Neural cell (in vitro differentiated cells): ENCODE data around the gene ERG28. TPM values are rescaled to one million over a fixed set of nuclear protein-coding genes. Genes with fewer than 3 reads are reported as not detected.

Experiments used
- H2AFZ ChIP-seq: fragments of 200-600, 300-800 bp; sonication (generic), shearing (Covaris generic); 2 replicates; pipeline ENCODE4 v1.6.0; 2014; ENCODE audit warnings: low read depth, mild to moderate bottlenecking, antibody characterized with exemption, low read length, moderate library complexity
- H3F3A ChIP-seq: fragments of 200-600 bp; shearing (Covaris generic); 2 replicates; pipeline ENCODE4 v1.6.1; 2016; ENCODE audit warnings: mild to moderate bottlenecking, moderate library complexity, mixed read lengths, antibody characterized with exemption, low read length; ENCODE audit not compliant: insufficient read depth, poor library complexity, severe bottlenecking
- H3K27ac ChIP-seq: fragments of 200-600, 300-800 bp; sonication (generic), shearing (Covaris generic); 2 replicates; pipeline ENCODE4 v1.5.1; 2014; ENCODE audit warnings: mild to moderate bottlenecking, low read length, moderate library complexity
- H3K27me3 ChIP-seq: fragments of 300-800, 200-600 bp; sonication (generic), shearing (Covaris generic); 2 replicates; pipeline ENCODE4 v1.6.0; 2014; ENCODE audit warnings: mild to moderate bottlenecking, low read depth, low read length, moderate library complexity; ENCODE audit not compliant: insufficient read depth
- H3K36me3 ChIP-seq: fragments of 300-800, 200-600 bp; sonication (generic), shearing (Covaris generic); 2 replicates; pipeline ENCODE4 v1.5.1; 2014; ENCODE audit warnings: mild to moderate bottlenecking, antibody characterized with exemption, low read length, moderate library complexity; ENCODE audit not compliant: insufficient read depth
- H3K4me2 ChIP-seq: fragments of 300-800, 200-600 bp; sonication (generic), shearing (Covaris generic); 2 replicates; pipeline ENCODE4 v1.6.0; 2014; ENCODE audit warnings: mild to moderate bottlenecking, low read length
- H3K4me3 ChIP-seq: fragments of 300-800, 200-600 bp; sonication (generic), shearing (Covaris generic); 2 replicates; pipeline ENCODE4 v1.5.1; 2014; ENCODE audit warnings: mild to moderate bottlenecking, low read length, moderate library complexity
- H3K79me2 ChIP-seq: fragments of 200-600 bp; shearing (Covaris generic); replicated peaks from 2 replicates; pipeline ENCODE4 v1.6.0; 2014; ENCODE audit warnings: mild to moderate bottlenecking, low read length, moderate library complexity; ENCODE audit not compliant: insufficient read depth
- H3K9ac ChIP-seq: fragments of 300-800, 200-600 bp; sonication (generic), shearing (Covaris generic); 2 replicates; pipeline ENCODE4 v1.6.1; 2016; ENCODE audit warnings: mild to moderate bottlenecking, low read length, mixed read lengths
- H3K9me2 ChIP-seq: fragments of 200-600 bp; shearing (Covaris generic); 2 replicates; pipeline ENCODE4 v1.6.1; 2016; ENCODE audit warnings: mild to moderate bottlenecking, low read length, mixed read lengths; ENCODE audit not compliant: insufficient read depth
- H3K9me3 ChIP-seq: fragments of 200-600, 300-800 bp; sonication (generic), shearing (Covaris generic); 2 replicates; pipeline ENCODE4 v1.6.1; 2016; ENCODE audit warnings: mild to moderate bottlenecking, mixed run types, low read length, moderate library complexity, mixed read lengths
- H4K20me1 ChIP-seq: fragments of 200-600 bp; shearing (Covaris generic); 2 replicates; pipeline ENCODE4 v1.6.1; 2016; ENCODE audit warnings: mild to moderate bottlenecking, mixed run types; ENCODE audit not compliant: insufficient read depth
- CTCF ChIP-seq: fragments of 450-650 bp; IDR thresholded peaks from 2 replicates; pipeline ENCODE4 v1.5.1; 2014; ENCODE audit warnings: antibody characterized with exemption, mild to moderate bottlenecking, moderate library complexity; ENCODE audit not compliant: poor library complexity, severe bottlenecking
- EP300 ChIP-seq: fragments of 450-650 bp; conservative IDR thresholded peaks from 2 replicates; pipeline ENCODE4 v1.6.1; 2014; ENCODE audit warnings: antibody characterized with exemption, mild to moderate bottlenecking, moderate library complexity; ENCODE audit not compliant: poor library complexity, severe bottlenecking
- EZH2 ChIP-seq: fragments of 200-600, 300-800 bp; shearing (Covaris generic), sonication (generic); IDR thresholded peaks from 2 replicates; pipeline ENCODE4 v1.6.1; 2014; ENCODE audit warnings: antibody characterized with exemption, low read length, borderline replicate concordance, mild to moderate bottlenecking; ENCODE audit not compliant: insufficient read depth, poor library complexity, severe bottlenecking
- MXI1 ChIP-seq: fragments of 450-650 bp; conservative IDR thresholded peaks from 2 replicates; pipeline ENCODE4 v1.6.1; 2014; ENCODE audit warnings: antibody characterized with exemption, mild to moderate bottlenecking; ENCODE audit not compliant: poor library complexity, severe bottlenecking
- POLR2AphosphoS5 ChIP-seq: IDR thresholded peaks from 2 replicates; pipeline ENCODE4 v1.6.1; 2012
- RAD21 ChIP-seq: fragments of 450-650 bp; conservative IDR thresholded peaks from 2 replicates; pipeline ENCODE4 v1.6.1; 2014; ENCODE audit warnings: antibody characterized with exemption, mild to moderate bottlenecking, moderate library complexity
- REST ChIP-seq: IDR thresholded peaks from 2 replicates; pipeline ENCODE4 v1.6.1; 2012; ENCODE audit warnings: borderline replicate concordance
- SMC3 ChIP-seq: fragments of 450-650 bp; conservative IDR thresholded peaks from 2 replicates; pipeline ENCODE4 v1.6.1; 2014; ENCODE audit warnings: antibody characterized with exemption, mild to moderate bottlenecking, moderate library complexity; ENCODE audit not compliant: poor library complexity
- TAF1 ChIP-seq: IDR thresholded peaks from 2 replicates; pipeline ENCODE4 v1.6.1; 2012; ENCODE audit warnings: low read depth
- polyA plus RNA-seq: library from polyadenylated mRNA; depleted of rRNA; stranded (reverse); fragments of >200 nt; gene quantifications from 2 replicates; pipeline ENCODE4 v1.2.3, GENCODE V29; 2014

ERG28 gene
- polyA plus RNA-seq, 1 donor from 2014 or later = 23.4 TPM

- H3F3A ChIP-seq = no peaks in the 10 kb centered on the region
- H3K27ac ChIP-seq = peak overlapping the region; percentile 84
- H3K4me2 ChIP-seq = no peak overlapping the region
- no peaks in the 10 kb centered on the region for H3K36me3 ChIP-seq
- H3K4me3 ChIP-seq = peak overlapping the region; percentile 85
- H3K9me3 ChIP-seq = no peaks in the 10 kb centered on the region
- no peaks in the 10 kb centered on the region for H4K20me1 ChIP-seq
- H3K79me2 ChIP-seq = peaks cover 27% of the 10 kb centered on the region
- H2AFZ ChIP-seq = peak overlapping the region; percentile 91
- H3K27me3 ChIP-seq = no peaks in the 10 kb centered on the region
- no peaks in the 10 kb centered on the region for H3K9me2 ChIP-seq
- TF ChIP-seq MXI1 (no peak), POLR2AphosphoS5 (no peak), REST (no peak), EP300 (no peak), EZH2 (no peak), SMC3 (no peak)
- peak overlapping the region; percentile 76 for H3K9ac ChIP-seq
Observed at GRCh38 chr14:75660238-75660629, 442 bp downstream of the ERG28 start.

GRCh38 chr14:75658957-75659356 lies 1.7 kb downstream of the ERG28 start:
- Histone ChIP-seq H3K27me3 (no peaks in the 10 kb centered on the region), H4K20me1 (no peaks in the 10 kb centered on the region), H3K4me3 (peak overlapping the region; percentile 40), H3K9ac (no peak overlapping the region), H3K79me2 (peaks cover 27% of the 10 kb centered on the region), H3K27ac (no peak overlapping the region), H3K4me2 (no peak overlapping the region), H3K9me3 (no peaks in the 10 kb centered on the region), H2AFZ (no peak overlapping the region), H3F3A (no peaks in the 10 kb centered on the region), H3K36me3 (no peaks in the 10 kb centered on the region), H3K9me2 (no peaks in the 10 kb centered on the region)
- TF ChIP-seq TAF1 (no peak), MXI1 (no peak), RAD21 (no peak), REST (no peak), POLR2AphosphoS5 (no peak), EZH2 (no peak), SMC3 (no peak), EP300 (no peak), CTCF (no peak)
